ENCODE data around the gene RPS21. TPM values are rescaled to one million over a fixed set of nuclear protein-coding genes. Genes with fewer than 3 reads are reported as not detected.

RPS21 gene
- total and polyA plus RNA-seq, 2 of the 13 experiments (the other 11 are each of a cell fraction or from before 2014, with no cell fraction given), result 2,647 to 11,063 TPM

DNA sequence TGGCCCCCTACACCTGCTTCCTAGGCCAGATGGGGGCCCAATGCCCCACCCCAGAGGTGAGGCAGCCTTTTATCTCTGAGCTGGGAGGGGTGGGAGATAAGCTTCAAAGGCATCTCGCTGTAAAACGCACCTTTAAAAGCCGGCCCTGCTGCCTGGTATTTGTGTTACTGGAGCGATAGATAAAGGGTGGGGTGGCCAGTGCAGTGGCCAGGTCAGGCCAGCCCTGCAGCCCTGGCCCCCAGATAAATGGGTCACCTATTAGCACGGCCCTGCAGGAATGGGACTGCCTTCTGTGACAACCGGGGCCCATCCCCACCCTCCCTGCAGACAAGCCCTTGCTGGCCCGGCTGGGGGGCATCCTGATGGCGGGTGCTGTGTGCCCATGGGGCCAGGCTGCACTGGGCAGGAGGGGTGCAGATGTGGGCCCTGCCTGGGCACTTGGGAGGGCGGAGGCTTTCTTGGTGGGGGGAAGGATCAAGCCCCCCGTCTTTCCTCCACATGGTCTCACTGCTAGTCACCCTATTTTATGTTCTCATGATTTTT lies 43.5 kb downstream of the RPS21 start (continued):
- TF ChIP-seq ZBTB7A (CRISPR knock-in tag; IDR thresholded peaks at IDR 0.05) (no peak), ZNF567 (CRISPR knock-in tag; IDR thresholded peaks at IDR 0.05; ENCODE audit: borderline replicate concordance) (no peak), ZSCAN29 (CRISPR knock-in tag; conservative IDR thresholded peaks at IDR 0.05) (no peak), ETV5 (CRISPR knock-in tag; IDR thresholded peaks at IDR 0.05; ENCODE audit: borderline replicate concordance) (no peak), GABPB1 (CRISPR knock-in tag; IDR thresholded peaks at IDR 0.05) (peak; percentile 17; the same call in 1 of the 2 replicates), SAP130 (CRISPR knock-in tag; IDR thresholded peaks at IDR 0.05; ENCODE audit: low read depth) (no peak), HOXD1 (CRISPR knock-in tag; IDR thresholded peaks at IDR 0.05) (no peak), ZNF790 (CRISPR knock-in tag; IDR thresholded peaks at IDR 0.05; ENCODE audit: borderline replicate concordance) (no peak), RFXAP (CRISPR knock-in tag; IDR thresholded peaks at IDR 0.05; ENCODE audit: borderline replicate concordance) (no peak), U2AF1 (optimal IDR thresholded peaks at IDR 0.05; ENCODE audit: low read depth, low read length) (no peak), ZNF761 (CRISPR knock-in tag; conservative IDR thresholded peaks at IDR 0.05) (no peak)
- TF ChIP-seq, protein P1, sequence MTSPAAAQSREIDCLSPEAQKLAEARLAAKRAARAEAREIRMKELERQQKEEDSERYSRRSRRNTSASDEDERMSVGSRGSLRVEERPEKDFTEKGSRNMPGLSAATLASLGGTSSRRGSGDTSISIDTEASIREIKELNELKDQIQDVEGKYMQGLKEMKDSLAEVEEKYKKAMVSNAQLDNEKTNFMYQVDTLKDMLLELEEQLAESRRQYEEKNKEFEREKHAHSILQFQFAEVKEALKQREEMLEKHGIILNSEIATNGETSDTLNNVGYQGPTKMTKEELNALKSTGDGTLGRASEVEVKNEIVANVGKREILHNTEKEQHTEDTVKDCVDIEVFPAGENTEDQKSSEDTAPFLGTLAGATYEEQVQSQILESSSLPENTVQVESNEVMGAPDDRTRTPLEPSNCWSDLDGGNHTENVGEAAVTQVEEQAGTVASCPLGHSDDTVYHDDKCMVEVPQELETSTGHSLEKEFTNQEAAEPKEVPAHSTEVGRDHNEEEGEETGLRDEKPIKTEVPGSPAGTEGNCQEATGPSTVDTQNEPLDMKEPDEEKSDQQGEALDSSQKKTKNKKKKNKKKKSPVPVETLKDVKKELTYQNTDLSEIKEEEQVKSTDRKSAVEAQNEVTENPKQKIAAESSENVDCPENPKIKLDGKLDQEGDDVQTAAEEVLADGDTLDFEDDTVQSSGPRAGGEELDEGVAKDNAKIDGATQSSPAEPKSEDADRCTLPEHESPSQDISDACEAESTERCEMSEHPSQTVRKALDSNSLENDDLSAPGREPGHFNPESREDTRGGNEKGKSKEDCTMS (CRISPR knock-in tag; conservative IDR thresholded peaks at IDR 0.05), result no peak
- TF ChIP-seq, protein P2, sequence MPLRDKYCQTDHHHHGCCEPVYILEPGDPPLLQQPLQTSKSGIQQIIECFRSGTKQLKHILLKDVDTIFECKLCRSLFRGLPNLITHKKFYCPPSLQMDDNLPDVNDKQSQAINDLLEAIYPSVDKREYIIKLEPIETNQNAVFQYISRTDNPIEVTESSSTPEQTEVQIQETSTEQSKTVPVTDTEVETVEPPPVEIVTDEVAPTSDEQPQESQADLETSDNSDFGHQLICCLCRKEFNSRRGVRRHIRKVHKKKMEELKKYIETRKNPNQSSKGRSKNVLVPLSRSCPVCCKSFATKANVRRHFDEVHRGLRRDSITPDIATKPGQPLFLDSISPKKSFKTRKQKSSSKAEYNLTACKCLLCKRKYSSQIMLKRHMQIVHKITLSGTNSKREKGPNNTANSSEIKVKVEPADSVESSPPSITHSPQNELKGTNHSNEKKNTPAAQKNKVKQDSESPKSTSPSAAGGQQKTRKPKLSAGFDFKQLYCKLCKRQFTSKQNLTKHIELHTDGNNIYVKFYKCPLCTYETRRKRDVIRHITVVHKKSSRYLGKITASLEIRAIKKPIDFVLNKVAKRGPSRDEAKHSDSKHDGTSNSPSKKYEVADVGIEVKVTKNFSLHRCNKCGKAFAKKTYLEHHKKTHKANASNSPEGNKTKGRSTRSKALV (CRISPR knock-in tag; IDR thresholded peaks at IDR 0.05), result no peak
- TF ChIP-seq, protein P3, sequence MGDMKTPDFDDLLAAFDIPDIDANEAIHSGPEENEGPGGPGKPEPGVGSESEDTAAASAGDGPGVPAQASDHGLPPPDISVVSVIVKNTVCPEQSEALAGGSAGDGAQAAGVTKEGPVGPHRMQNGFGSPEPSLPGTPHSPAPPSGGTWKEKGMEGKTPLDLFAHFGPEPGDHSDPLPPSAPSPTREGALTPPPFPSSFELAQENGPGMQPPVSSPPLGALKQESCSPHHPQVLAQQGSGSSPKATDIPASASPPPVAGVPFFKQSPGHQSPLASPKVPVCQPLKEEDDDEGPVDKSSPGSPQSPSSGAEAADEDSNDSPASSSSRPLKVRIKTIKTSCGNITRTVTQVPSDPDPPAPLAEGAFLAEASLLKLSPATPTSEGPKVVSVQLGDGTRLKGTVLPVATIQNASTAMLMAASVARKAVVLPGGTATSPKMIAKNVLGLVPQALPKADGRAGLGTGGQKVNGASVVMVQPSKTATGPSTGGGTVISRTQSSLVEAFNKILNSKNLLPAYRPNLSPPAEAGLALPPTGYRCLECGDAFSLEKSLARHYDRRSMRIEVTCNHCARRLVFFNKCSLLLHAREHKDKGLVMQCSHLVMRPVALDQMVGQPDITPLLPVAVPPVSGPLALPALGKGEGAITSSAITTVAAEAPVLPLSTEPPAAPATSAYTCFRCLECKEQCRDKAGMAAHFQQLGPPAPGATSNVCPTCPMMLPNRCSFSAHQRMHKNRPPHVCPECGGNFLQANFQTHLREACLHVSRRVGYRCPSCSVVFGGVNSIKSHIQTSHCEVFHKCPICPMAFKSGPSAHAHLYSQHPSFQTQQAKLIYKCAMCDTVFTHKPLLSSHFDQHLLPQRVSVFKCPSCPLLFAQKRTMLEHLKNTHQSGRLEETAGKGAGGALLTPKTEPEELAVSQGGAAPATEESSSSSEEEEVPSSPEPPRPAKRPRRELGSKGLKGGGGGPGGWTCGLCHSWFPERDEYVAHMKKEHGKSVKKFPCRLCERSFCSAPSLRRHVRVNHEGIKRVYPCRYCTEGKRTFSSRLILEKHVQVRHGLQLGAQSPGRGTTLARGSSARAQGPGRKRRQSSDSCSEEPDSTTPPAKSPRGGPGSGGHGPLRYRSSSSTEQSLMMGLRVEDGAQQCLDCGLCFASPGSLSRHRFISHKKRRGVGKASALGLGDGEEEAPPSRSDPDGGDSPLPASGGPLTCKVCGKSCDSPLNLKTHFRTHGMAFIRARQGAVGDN (CRISPR knock-in tag; IDR thresholded peaks at IDR 0.05), result peak; percentile 20; the same call in 1 of the 2 replicates
- TF ChIP-seq, protein P4, sequence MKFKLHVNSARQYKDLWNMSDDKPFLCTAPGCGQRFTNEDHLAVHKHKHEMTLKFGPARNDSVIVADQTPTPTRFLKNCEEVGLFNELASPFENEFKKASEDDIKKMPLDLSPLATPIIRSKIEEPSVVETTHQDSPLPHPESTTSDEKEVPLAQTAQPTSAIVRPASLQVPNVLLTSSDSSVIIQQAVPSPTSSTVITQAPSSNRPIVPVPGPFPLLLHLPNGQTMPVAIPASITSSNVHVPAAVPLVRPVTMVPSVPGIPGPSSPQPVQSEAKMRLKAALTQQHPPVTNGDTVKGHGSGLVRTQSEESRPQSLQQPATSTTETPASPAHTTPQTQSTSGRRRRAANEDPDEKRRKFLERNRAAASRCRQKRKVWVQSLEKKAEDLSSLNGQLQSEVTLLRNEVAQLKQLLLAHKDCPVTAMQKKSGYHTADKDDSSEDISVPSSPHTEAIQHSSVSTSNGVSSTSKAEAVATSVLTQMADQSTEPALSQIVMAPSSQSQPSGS (CRISPR knock-in tag; IDR thresholded peaks at IDR 0.05), result no peak
- TF ChIP-seq, protein P5, sequence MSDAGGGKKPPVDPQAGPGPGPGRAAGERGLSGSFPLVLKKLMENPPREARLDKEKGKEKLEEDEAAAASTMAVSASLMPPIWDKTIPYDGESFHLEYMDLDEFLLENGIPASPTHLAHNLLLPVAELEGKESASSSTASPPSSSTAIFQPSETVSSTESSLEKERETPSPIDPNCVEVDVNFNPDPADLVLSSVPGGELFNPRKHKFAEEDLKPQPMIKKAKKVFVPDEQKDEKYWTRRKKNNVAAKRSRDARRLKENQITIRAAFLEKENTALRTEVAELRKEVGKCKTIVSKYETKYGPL (CRISPR knock-in tag; IDR thresholded peaks at IDR 0.05), result no peak

Data from HepG2 (cell line).